IMR-90 (cell line): Measurements from ENCODE around the gene PDE11A.

Source experiments
- CEBPB ChIP-seq: IDR thresholded peaks from 2 replicates; pipeline ENCODE4 v1.6.1; 2012; ENCODE audit warnings: low read depth, low read length, improper control_type of control experiment
- CTCF ChIP-seq: conservative IDR thresholded peaks from 2 replicates; pipeline ENCODE4 v1.5.1; 2012; ENCODE audit warnings: mild to moderate bottlenecking, low read depth, low read length, improper control_type of control experiment
- POLR2A ChIP-seq: IDR thresholded peaks from 2 replicates; pipeline ENCODE4 v1.6.1; 2012; ENCODE audit warnings: mild to moderate bottlenecking, low read depth, low read length
- RAD21 ChIP-seq: IDR thresholded peaks from 2 replicates; pipeline ENCODE4 v1.6.1; 2012; ENCODE audit warnings: low read length, improper control_type of control experiment
- RCOR1 ChIP-seq: IDR thresholded peaks from 2 replicates; pipeline ENCODE4 v1.6.1; 2012; ENCODE audit warnings: mild to moderate bottlenecking, low read length, improper control_type of control experiment; ENCODE audit not compliant: insufficient replicate concordance
- SMC3 ChIP-seq: fragments of 150-350 bp; IDR thresholded peaks from 2 replicates; pipeline ENCODE4 v1.6.1; 2016; ENCODE audit warnings: low read depth, mild to moderate bottlenecking, antibody characterized with exemption, low read length, moderate library complexity

- no peak for TF ChIP-seq CTCF
- TF ChIP-seq SMC3: no peak
- TF ChIP-seq RCOR1: no peak
- TF ChIP-seq RAD21: no peak
- no peak for TF ChIP-seq POLR2A
- no peak for TF ChIP-seq CEBPB
Observed at GRCh38 chr2:177703159-177703558, 369.4 kb downstream of the PDE11A start.
